Right atrium auricular region (tissue), 2 donors: ENCODE results near the gene CEP41. TPM values are rescaled to one million over a fixed set of nuclear protein-coding genes. Genes with fewer than 3 reads are reported as not detected.

Source experiments
- DNase-seq: peaks from one replicate; pipeline ENCODE4 v3.0.0-alpha.2; 2019; ENCODE audit warnings: low spot score
- H3K27ac ChIP-seq, 2 donors: fragments of 200-600 bp; sonication (generic); 1 replicate in 1 of 2; 2 replicates in 1 of 2; pipeline ENCODE4 v1.5.1; 2016 to 2019
- H3K27me3 ChIP-seq, 2 donors: fragments of 200-600 bp; sonication (generic); one replicate each; pipeline versions ENCODE4 v1.5.1 to v1.6.0; 2017 to 2019
- H3K36me3 ChIP-seq: fragments of 200-600 bp; sonication (generic); one replicate; pipeline ENCODE4 v1.5.1; 2016
- H3K4me1 ChIP-seq, 2 donors: fragments of 200-600 bp; sonication (generic); one replicate each; pipeline versions ENCODE4 v1.5.1 to v1.6.0; 2017 to 2019
- H3K4me3 ChIP-seq, 2 donors: fragments of 200-600 bp; sonication (generic); 1 replicate in 1 of 2; 2 replicates in 1 of 2; pipeline ENCODE4 v1.5.1; 2017 to 2019; ENCODE audit warnings: mild to moderate bottlenecking in 1 of 2, moderate library complexity in 1 of 2
- H3K9me3 ChIP-seq, 2 donors: fragments of 200-600 bp; sonication (generic); one replicate each; pipeline ENCODE4 v1.5.1; 2019
- CTCF ChIP-seq, 2 donors: fragments of 200-600 bp; sonication (generic); IDR thresholded peaks; one replicate each; pipeline ENCODE4 v1.5.1; 2019; ENCODE audit warnings: antibody characterized with exemption in 2 of 2
- total RNA-seq, 2 donors: library from RNA; depleted of rRNA; stranded (reverse); fragments of >200 nt; gene quantifications; one replicate each; pipeline ENCODE4 v1.1.0, GENCODE V29; 2016

Gene CEP41
- total RNA-seq, 2 donors from 2014 or later, result 1.5 to 5.5 TPM

DNA sequence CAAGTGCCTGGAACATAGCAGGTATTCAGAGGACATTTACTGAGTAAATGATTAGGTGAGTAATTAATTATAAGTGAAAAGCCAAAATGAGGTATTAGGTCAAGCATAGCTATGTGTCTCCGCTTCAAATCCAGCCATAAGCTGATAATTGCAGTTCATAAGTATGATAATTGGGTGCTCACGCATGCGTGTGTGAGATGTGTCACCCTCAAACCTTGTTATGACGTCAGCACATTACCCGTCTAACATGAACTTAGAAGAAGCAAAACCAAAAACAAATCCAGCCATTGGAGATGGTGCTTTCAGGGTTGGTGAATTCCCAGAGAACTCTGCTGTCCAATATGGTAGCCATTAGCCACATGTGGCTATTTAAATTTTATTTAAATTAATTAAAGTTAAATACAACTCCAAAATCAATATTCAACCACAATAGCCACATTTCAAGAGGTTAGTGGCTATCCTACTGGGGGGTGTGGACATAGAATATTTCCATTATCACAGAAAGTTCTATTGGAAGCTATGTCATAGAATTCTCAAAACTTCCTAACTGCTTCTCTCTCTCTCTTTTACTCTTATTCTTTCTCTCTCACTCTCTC lies 96.4 kb downstream of the CEP41 start, which contains the start of gene CPA5:
TSS of gene CPA5 (plus strand) at position 546 of the 596 bp plus-strand sequence. CDS start 1,670 bp downstream, outside the sequence.
- Histone ChIP-seq H3K27me3 (no peaks in the 10 kb centered on the region), H3K4me1 (no peaks in the 10 kb centered on the region), H3K36me3 (no peaks in the 10 kb centered on the region), H3K27ac (no peak within 1 kb of the TSS), H3K9me3 (no peaks in the 10 kb centered on the region), H3K4me3 (no peak within 1 kb of the TSS)
- DNase-seq, result no peak
- TF ChIP-seq CTCF (IDR thresholded peaks at IDR 0.05), result no peak

Other genes starting within 250 kb of the CEP41 start
- 1 to 10 TPM; 7.3 to 8.8 TPM for gene TMEM209, start 235.6 kb downstream of the CEP41 start, total RNA-seq
- gene SSMEM1, start 233.2 kb downstream of the CEP41 start, total RNA-seq, result not detected
- gene CPA2, start 174.2 kb downstream of the CEP41 start, total RNA-seq, result not detected
- gene CPA4, start 147.9 kb downstream of the CEP41 start, total RNA-seq, result 1 to 10 TPM; 2.0 to 6.0 TPM
- not detected for gene CPA5, start 96.2 kb downstream of the CEP41 start, total RNA-seq
- gene CPA1, start 60.5 kb downstream of the CEP41 start, total RNA-seq, result not detected
- gene MEST, start 51.1 kb upstream of the CEP41 start, total RNA-seq, result 10 to 100 TPM in 1 of 2 donors, 1 to 10 TPM in 1; 7.2 to 27.8 TPM
- 10 to 100 TPM; 13.1 to 19.3 TPM for gene COPG2, start 227.7 kb upstream of the CEP41 start, total RNA-seq
- gene TSGA13, start 245.5 kb upstream of the CEP41 start, total RNA-seq, result not detected